Trophoblast cell (in vitro differentiated cells and primary cell): Measurements from ENCODE around the gene PHOSPHO1.
A peak's percentile ranks its signal among the peaks of the same experiment; 100 is the strongest.

Experiments
- DNase-seq, 2 donors: peaks; one replicate each; pipeline ENCODE4 v3.0.0-alpha.2; 2016
- H2AFZ ChIP-seq: 2 replicates; pipeline ENCODE4 v1.6.1; 2013; ENCODE audit warnings: low read length, moderate library complexity, mild to moderate bottlenecking; ENCODE audit not compliant: insufficient read depth, poor library complexity
- H2AK5ac ChIP-seq: 2 replicates; pipeline ENCODE4 v1.6.1; 2013; ENCODE audit warnings: mild to moderate bottlenecking, low read length
- H2BK120ac ChIP-seq: 2 replicates; pipeline ENCODE4 v1.6.1; 2013; ENCODE audit warnings: low read length, mild to moderate bottlenecking, moderate library complexity; ENCODE audit not compliant: insufficient read depth, poor library complexity
- H2BK12ac ChIP-seq: 2 replicates; pipeline ENCODE4 v1.6.1; 2013; ENCODE audit warnings: mild to moderate bottlenecking, low read length, moderate library complexity
- H2BK5ac ChIP-seq: 2 replicates; pipeline ENCODE4 v1.6.1; 2013; ENCODE audit warnings: low read length, low read depth, moderate library complexity, mild to moderate bottlenecking; ENCODE audit not compliant: poor library complexity
- H3K14ac ChIP-seq: 2 replicates; pipeline ENCODE4 v1.6.1; 2013; ENCODE audit warnings: mild to moderate bottlenecking, low read length
- H3K18ac ChIP-seq: 2 replicates; pipeline ENCODE4 v1.6.1; 2013; ENCODE audit warnings: mild to moderate bottlenecking, low read length
- H3K23ac ChIP-seq: 2 replicates; pipeline ENCODE4 v1.6.1; 2013; ENCODE audit warnings: low read length
- H3K27ac ChIP-seq: 2 replicates; pipeline ENCODE4 v1.5.1; 2013; ENCODE audit warnings: low read depth, mild to moderate bottlenecking, inconsistent platforms, low read length, moderate library complexity
- H3K27me3 ChIP-seq: 2 replicates; pipeline ENCODE4 v1.6.1; 2013; ENCODE audit warnings: inconsistent platforms, mild to moderate bottlenecking, low read length, moderate library complexity; ENCODE audit not compliant: insufficient read depth
- H3K36me3 ChIP-seq, 2 experiments: 1 replicate in 1 of 2; 2 replicates in 1 of 2; pipeline ENCODE4 v1.6.1; 2013; ENCODE audit warnings: low read length in 2 of 2, mild to moderate bottlenecking in 2 of 2, moderate library complexity in 1 of 2; ENCODE audit not compliant: insufficient read depth in 2 of 2, control insufficient read depth in 1 of 2
- H3K4ac ChIP-seq: 2 replicates; pipeline ENCODE4 v1.6.1; 2013; ENCODE audit warnings: low read depth, mild to moderate bottlenecking, low read length, moderate library complexity
- H3K4me1 ChIP-seq, 2 experiments: 1 replicate in 1 of 2; 2 replicates in 1 of 2; pipeline ENCODE4 v1.6.1; 2013; ENCODE audit warnings: low read length in 2 of 2, mild to moderate bottlenecking in 2 of 2, moderate library complexity in 1 of 2; ENCODE audit not compliant: insufficient read depth in 2 of 2, control insufficient read depth in 1 of 2
- H3K4me2 ChIP-seq: 2 replicates; pipeline ENCODE4 v1.6.1; 2013; ENCODE audit warnings: inconsistent platforms, mild to moderate bottlenecking, low read length, moderate library complexity
- H3K4me3 ChIP-seq: 2 replicates; pipeline ENCODE4 v1.5.1; 2013; ENCODE audit warnings: mild to moderate bottlenecking, low read depth, low read length, inconsistent platforms
- H3K79me1 ChIP-seq: one replicate; pipeline ENCODE4 v1.6.1; 2013; ENCODE audit warnings: low read length
- H3K79me2 ChIP-seq: 2 replicates; pipeline ENCODE4 v1.6.1; 2013; ENCODE audit warnings: low read length, mild to moderate bottlenecking; ENCODE audit not compliant: control insufficient read depth, insufficient read depth, poor library complexity
- H3K9ac ChIP-seq: 2 replicates; pipeline ENCODE4 v1.6.1; 2013; ENCODE audit warnings: mild to moderate bottlenecking, low read length
- H3K9me3 ChIP-seq: 2 replicates; pipeline ENCODE4 v1.6.1; 2013; ENCODE audit warnings: low read depth, mild to moderate bottlenecking, control low read depth, inconsistent platforms, low read length; ENCODE audit not compliant: insufficient read depth
- H4K12ac ChIP-seq: 2 replicates; pipeline ENCODE4 v1.6.1; 2013; ENCODE audit warnings: low read depth, mild to moderate bottlenecking, low read length, moderate library complexity
- H4K8ac ChIP-seq: 2 replicates; pipeline ENCODE4 v1.6.1; 2013; ENCODE audit warnings: low read depth, mild to moderate bottlenecking, low read length, moderate library complexity
- H4K91ac ChIP-seq: one replicate; pipeline ENCODE4 v1.6.1; 2013; ENCODE audit warnings: low read depth, mild to moderate bottlenecking, low read length, moderate library complexity
- WGBS: extraction: QIAGEN DNeasy Blood & Tissue Kit; methylation state at CpG from one replicate; pipeline ENCODE4 v1.1.7; 2013; ENCODE audit warnings: missing lambda C conversion rate; ENCODE audit not compliant: insufficient read length, insufficient coverage; ENCODE audit errors: extremely low coverage; 5-methylcytosine and 5-hydroxymethylcytosine counted together

The PHOSPHO1 gene

GRCh38 chr17:49226771-49227435, 3.7 kb downstream of the PHOSPHO1 start:
- Histone ChIP-seq H3K9me3 (peaks cover 11% of the 10 kb centered on the region), H4K91ac (no peak overlapping the region), H3K4ac (no peak overlapping the region), H2AK5ac (no peak overlapping the region), H3K18ac (no peak overlapping the region), H3K27ac (no peak overlapping the region), H2BK12ac (no peak overlapping the region), H2BK5ac (no peak overlapping the region), H3K27me3 (peaks cover 55% of the 10 kb centered on the region), H2AFZ (no peak overlapping the region), H3K79me2 (peaks cover 1% of the 10 kb centered on the region), H3K36me3 (no peaks in the 10 kb centered on the region), H3K4me3 (no peak overlapping the region), H4K8ac (no peak overlapping the region), H3K79me1 (peaks cover 3% of the 10 kb centered on the region), H3K23ac (no peak overlapping the region), H3K4me1 (peaks cover 19 to 21% of the 10 kb centered on the region in 2 experiments), H4K12ac (no peak overlapping the region), H3K4me2 (no peak overlapping the region), H3K14ac (no peak overlapping the region), H2BK120ac (no peak overlapping the region), H3K9ac (no peak overlapping the region)
- whole genome bisulfite sequencing, result no CpG with 5 or more reads among the region's 3 CpGs
- no peak for DNase-seq

GRCh38 chr17:49225554-49226236, 4.9 kb downstream of the PHOSPHO1 start:
- H4K12ac ChIP-seq, result no peak overlapping the region

GRCh38 chr17:49224997-49225337, 5.6 kb downstream of the PHOSPHO1 start:
- no peak overlapping the region for H3K18ac ChIP-seq
- WGBS, result no CpG with 5 or more reads among the region's 11 CpGs
- H3K27ac ChIP-seq, result no peak overlapping the region
- no peaks in the 10 kb centered on the region for H3K36me3 ChIP-seq
- H3K4me2 ChIP-seq, result peak overlapping the region; percentile 61
- H2BK12ac ChIP-seq, result no peak overlapping the region
- no peak overlapping the region for H3K23ac ChIP-seq
- no peak overlapping the region for H2AK5ac ChIP-seq
- no peak overlapping the region for H2AFZ ChIP-seq
- no peak overlapping the region for H3K14ac ChIP-seq
- DNase-seq, result no peak
- H3K4me1 ChIP-seq, result peaks cover 13 to 14% of the 10 kb centered on the region in 2 experiments
- H2BK5ac ChIP-seq, result no peak overlapping the region
- H3K9me3 ChIP-seq, result peaks cover 11% of the 10 kb centered on the region
- no peaks in the 10 kb centered on the region for H3K79me1 ChIP-seq
- no peak overlapping the region for H4K8ac ChIP-seq
- H2BK120ac ChIP-seq, result no peak overlapping the region
- H3K4ac ChIP-seq, result no peak overlapping the region
- H3K27me3 ChIP-seq, result peaks cover 42% of the 10 kb centered on the region
- H4K91ac ChIP-seq, result no peak overlapping the region
- no peak overlapping the region for H3K9ac ChIP-seq
- no peak overlapping the region for H4K12ac ChIP-seq
- H3K4me3 ChIP-seq, result no peak overlapping the region
- H3K79me2 ChIP-seq, result no peaks in the 10 kb centered on the region

More at GRCh38 chr17:49225554-49226236, 4.9 kb downstream of the PHOSPHO1 start:
- H3K9me3 ChIP-seq, result peaks cover 11% of the 10 kb centered on the region
- H3K79me2 ChIP-seq, result peaks cover 1% of the 10 kb centered on the region
- H3K27me3 ChIP-seq, result peaks cover 48% of the 10 kb centered on the region
- no peak overlapping the region for H3K23ac ChIP-seq
- H2BK5ac ChIP-seq, result no peak overlapping the region
- H3K36me3 ChIP-seq, result no peaks in the 10 kb centered on the region
- no peak overlapping the region for H2AK5ac ChIP-seq
- no peak overlapping the region for H3K4me2 ChIP-seq
- H3K14ac ChIP-seq, result no peak overlapping the region
- WGBS, result no CpG with 5 or more reads among the region's 8 CpGs
- H3K27ac ChIP-seq, result no peak overlapping the region
- no peak overlapping the region for H3K9ac ChIP-seq
- peaks cover 18 to 19% of the 10 kb centered on the region in 2 experiments for H3K4me1 ChIP-seq
- no peak for DNase-seq
- H2AFZ ChIP-seq, result no peak overlapping the region
- H3K4me3 ChIP-seq, result no peak overlapping the region
- H4K8ac ChIP-seq, result no peak overlapping the region
- H4K91ac ChIP-seq, result no peak overlapping the region
- H3K4ac ChIP-seq, result no peak overlapping the region
- H3K79me1 ChIP-seq, result peaks cover 3% of the 10 kb centered on the region
- no peak overlapping the region for H2BK120ac ChIP-seq
- H3K18ac ChIP-seq, result no peak overlapping the region
- H2BK12ac ChIP-seq, result no peak overlapping the region

- no peak overlapping the region for H3K14ac ChIP-seq
- H3K4ac ChIP-seq, result no peak overlapping the region
- WGBS, result no CpG with 5 or more reads among the region's 95 CpGs
- H3K4me3 ChIP-seq, result peak overlapping the region; percentile 23
- no peaks in the 10 kb centered on the region for H3K79me2 ChIP-seq
- no peak for DNase-seq
- no peak overlapping the region for H4K8ac ChIP-seq
- H3K4me1 ChIP-seq, result peaks cover 13% of the 10 kb centered on the region in 2 experiments
- H3K79me1 ChIP-seq, result no peaks in the 10 kb centered on the region
- H3K4me2 ChIP-seq, result peak overlapping the region; percentile 61
- H4K91ac ChIP-seq, result no peak overlapping the region
- H2BK120ac ChIP-seq, result no peak overlapping the region
- H2BK5ac ChIP-seq, result no peak overlapping the region
- H3K36me3 ChIP-seq, result no peaks in the 10 kb centered on the region
- peaks cover 37% of the 10 kb centered on the region for H3K27me3 ChIP-seq
- no peak overlapping the region for H2AK5ac ChIP-seq
- peak overlapping the region; percentile 44 for H2AFZ ChIP-seq
- no peak overlapping the region for H3K18ac ChIP-seq
- H3K9ac ChIP-seq, result no peak overlapping the region
- H3K27ac ChIP-seq, result no peak overlapping the region
- peaks cover 11% of the 10 kb centered on the region for H3K9me3 ChIP-seq
- H3K23ac ChIP-seq, result no peak overlapping the region
- no peak overlapping the region for H2BK12ac ChIP-seq
- H4K12ac ChIP-seq, result no peak overlapping the region
Measured at GRCh38 chr17:49224198-49224996, 6.2 kb downstream of the PHOSPHO1 start.
